Esophagus muscularis mucosa (tissue), 4 donors: ENCODE results near the gene PTPRD.

Experiments used
- CTCF ChIP-seq, 3 experiments: fragments of 200-600 bp in 2 of 3; fragments of 450-650 bp in 1 of 3; sonication (generic) in 2 of 3; IDR thresholded peaks; one replicate each; pipeline ENCODE4 v1.5.1; 2017 to 2019; ENCODE audit warnings: antibody characterized with exemption in 3 of 3, mild to moderate bottlenecking in 2 of 3, moderate library complexity in 1 of 3
- EP300 ChIP-seq: sonication (generic); formaldehyde crosslinking; IDR thresholded peaks from one replicate; pipeline ENCODE4 v1.6.1; 2017; ENCODE audit warnings: antibody characterized with exemption
- POLR2A ChIP-seq: fragments of 450-650 bp; IDR thresholded peaks from one replicate; pipeline ENCODE4 v1.6.1; 2017; ENCODE audit warnings: antibody characterized with exemption, moderate library complexity, mild to moderate bottlenecking, low read depth

DNA sequence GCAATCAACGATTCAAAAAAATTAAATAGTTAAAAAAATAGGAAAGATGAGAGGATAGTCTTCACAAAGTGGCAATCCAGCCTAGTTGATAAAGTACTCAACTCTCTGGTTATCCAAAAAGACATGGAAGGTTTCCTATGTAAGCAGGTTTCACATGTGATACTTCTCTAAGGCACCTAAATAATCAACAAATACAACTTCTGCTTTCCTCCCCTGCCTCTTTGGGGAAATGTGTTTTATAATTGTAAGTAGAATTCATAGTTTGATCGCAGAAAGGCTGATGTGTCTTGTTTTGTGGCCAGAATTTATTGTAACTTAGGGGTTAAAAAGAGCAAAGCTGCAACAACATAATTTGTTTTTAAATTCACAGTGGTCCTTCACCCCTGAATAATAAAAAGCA is 1957.7 kb downstream of the PTPRD start:
- TF ChIP-seq CTCF (IDR thresholded peaks at IDR 0.05): no peak
- TF ChIP-seq POLR2A: no peak
- no peak for TF ChIP-seq EP300
